ENCODE measurements around the gene ZNF845. TPM values are rescaled to one million over a fixed set of nuclear protein-coding genes. Genes with fewer than 3 reads are reported as not detected.
"Not testable (repeated sequence)": the region's sequence is repeated elsewhere in the genome, so short reads cannot be mapped to it uniquely, and the experiment has no call there.

Gene ZNF845
- total RNA-seq, 1 experiment from 2014 or later: 6.6 TPM

DNA sequence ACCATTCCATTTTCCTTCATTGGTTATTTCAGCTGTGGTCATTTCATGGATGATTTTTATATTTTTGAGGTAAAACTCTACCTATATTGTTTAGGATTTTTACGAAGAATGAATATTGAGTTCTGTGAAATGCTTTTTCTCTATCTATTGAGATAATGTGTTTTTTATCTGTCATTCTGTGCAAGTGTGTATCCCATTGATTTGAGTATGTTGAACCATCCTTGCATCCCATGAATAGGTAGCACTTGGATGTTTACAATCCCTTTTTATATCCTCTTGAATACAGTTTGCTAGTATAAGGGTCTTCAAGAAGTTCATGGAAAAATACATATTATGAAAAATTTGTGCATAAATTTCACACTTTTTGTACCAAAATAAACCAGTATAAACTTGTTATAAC is 22.2 kb downstream of the ZNF845 start:
- Histone ChIP-seq H2AFZ (ENCODE audit: low read length) (no peak overlapping the region), H3F3A (ENCODE audit: low read length, unreplicated experiment) (no peaks in the 10 kb centered on the region), H3K9me3 (ENCODE audit: low read length) (peaks cover 59% of the 10 kb centered on the region), H3K4me2 (ENCODE audit: low read length) (no peak overlapping the region), H3K9ac (ENCODE audit: low read length) (no peak overlapping the region), H3K27ac (ENCODE audit: low read length) (no peak overlapping the region), H3K9me2 (replicated peaks; ENCODE audit: low read length) (no peaks in the 10 kb centered on the region), H3K36me3 (ENCODE audit: low read depth, low read length) (peaks cover 52% of the 10 kb centered on the region), H3K4me3 (ENCODE audit: low read length) (no peak overlapping the region), H3K4me1 (ENCODE audit: insufficient read depth, low read length) (no peaks in the 10 kb centered on the region), H3K79me2 (ENCODE audit: low read length) (no peaks in the 10 kb centered on the region), H4K20me1 (ENCODE audit: low read length) (no peaks in the 10 kb centered on the region), H3K27me3 (ENCODE audit: low read length) (no peaks in the 10 kb centered on the region)
- TF ChIP-seq EZH2phosphoT487 (IDR thresholded peaks at IDR 0.05; ENCODE audit: borderline replicate concordance, low read length) (no peak), EZH2 (IDR thresholded peaks at IDR 0.05; ENCODE audit: low read length, unreplicated experiment) (no peak)
- TF ChIP-seq, protein P1, sequence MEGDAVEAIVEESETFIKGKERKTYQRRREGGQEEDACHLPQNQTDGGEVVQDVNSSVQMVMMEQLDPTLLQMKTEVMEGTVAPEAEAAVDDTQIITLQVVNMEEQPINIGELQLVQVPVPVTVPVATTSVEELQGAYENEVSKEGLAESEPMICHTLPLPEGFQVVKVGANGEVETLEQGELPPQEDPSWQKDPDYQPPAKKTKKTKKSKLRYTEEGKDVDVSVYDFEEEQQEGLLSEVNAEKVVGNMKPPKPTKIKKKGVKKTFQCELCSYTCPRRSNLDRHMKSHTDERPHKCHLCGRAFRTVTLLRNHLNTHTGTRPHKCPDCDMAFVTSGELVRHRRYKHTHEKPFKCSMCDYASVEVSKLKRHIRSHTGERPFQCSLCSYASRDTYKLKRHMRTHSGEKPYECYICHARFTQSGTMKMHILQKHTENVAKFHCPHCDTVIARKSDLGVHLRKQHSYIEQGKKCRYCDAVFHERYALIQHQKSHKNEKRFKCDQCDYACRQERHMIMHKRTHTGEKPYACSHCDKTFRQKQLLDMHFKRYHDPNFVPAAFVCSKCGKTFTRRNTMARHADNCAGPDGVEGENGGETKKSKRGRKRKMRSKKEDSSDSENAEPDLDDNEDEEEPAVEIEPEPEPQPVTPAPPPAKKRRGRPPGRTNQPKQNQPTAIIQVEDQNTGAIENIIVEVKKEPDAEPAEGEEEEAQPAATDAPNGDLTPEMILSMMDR (conservative IDR thresholded peaks at IDR 0.05; ENCODE audit: low read depth, low read length): no peak
- BruUV-seq (replicated peaks): no TSS peak
- intact Hi-C loops (cut with micrococcal nuclease): no loop called here
- ATAC-seq (no peak), DNase-seq (no peak)
- ChIA-PET CTCF (no interaction called here), POLR2A (ENCODE audit: unreplicated experiment) (no interaction called here)

- Histone ChIP-seq H3F3A (ENCODE audit: low read length, unreplicated experiment) (no peaks in the 10 kb centered on the region), H3K27ac (ENCODE audit: low read length) (no peak overlapping the region), H3K9ac (ENCODE audit: low read length) (no peak overlapping the region), H3K36me3 (ENCODE audit: low read depth, low read length) (peaks cover 29% of the 10 kb centered on the region), H3K4me1 (ENCODE audit: insufficient read depth, low read length) (no peaks in the 10 kb centered on the region), H3K4me3 (ENCODE audit: low read length) (no peak overlapping the region), H3K79me2 (ENCODE audit: low read length) (no peaks in the 10 kb centered on the region), H3K9me3 (ENCODE audit: low read length) (peaks cover 40% of the 10 kb centered on the region), H2AFZ (ENCODE audit: low read length) (no peak overlapping the region), H3K9me2 (replicated peaks; ENCODE audit: low read length) (no peaks in the 10 kb centered on the region), H4K20me1 (ENCODE audit: low read length) (no peaks in the 10 kb centered on the region), H3K4me2 (ENCODE audit: low read length) (no peak overlapping the region), H3K27me3 (ENCODE audit: low read length) (no peaks in the 10 kb centered on the region)
- TF ChIP-seq, protein P1 (conservative IDR thresholded peaks at IDR 0.05; ENCODE audit: low read depth, low read length): no peak
- TF ChIP-seq EZH2 (IDR thresholded peaks at IDR 0.05; ENCODE audit: low read length, unreplicated experiment) (no peak), EZH2phosphoT487 (IDR thresholded peaks at IDR 0.05; ENCODE audit: borderline replicate concordance, low read length) (no peak)
- BruUV-seq (replicated peaks): no TSS peak
- intact Hi-C loops (cut with micrococcal nuclease): no loop called here
- POLR2A ChIA-PET (ENCODE audit: unreplicated experiment): interaction anchor here (0.6 kb wide), 1 partner anchor 301 kb away, joined by 7 read pairs; no protein-coding TSS in a partner anchor
- DNase-seq (no peak), ATAC-seq (no peak)
- CTCF ChIA-PET: no interaction called here
These were observed 24.5 kb downstream of the ZNF845 start for GRCh38 chr19:53357821-53358581.

DNA sequence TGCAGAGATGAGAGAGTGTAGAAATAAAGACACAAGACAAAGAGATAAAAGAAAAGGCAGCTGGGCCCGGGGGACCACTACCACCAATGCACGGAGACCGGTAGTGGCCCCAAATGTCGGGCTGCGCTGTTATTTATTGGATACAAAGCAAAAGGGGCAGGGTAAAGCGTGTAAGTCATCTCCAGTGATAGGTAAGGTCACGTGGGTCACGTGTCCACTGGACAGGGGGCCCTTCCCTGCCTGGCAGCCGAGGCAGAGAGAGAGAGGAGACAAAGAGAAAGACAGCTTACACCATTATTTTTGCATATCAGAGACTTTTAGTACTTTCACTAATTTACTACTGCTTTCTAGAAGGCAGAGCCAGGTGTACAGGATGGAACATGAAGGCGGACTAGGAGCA is 26.5 kb downstream of the ZNF845 start:
- H3K27me3 ChIP-seq (ENCODE audit: low read length); DNase-seq; H3K79me2 ChIP-seq (ENCODE audit: low read length); CTCF ChIA-PET; H3K27ac ChIP-seq (ENCODE audit: low read length); BruUV-seq (replicated peaks); H3K4me1 ChIP-seq (ENCODE audit: insufficient read depth, low read length); H3K4me2 ChIP-seq (ENCODE audit: low read length); H3K9ac ChIP-seq (ENCODE audit: low read length); POLR2A ChIA-PET (ENCODE audit: unreplicated experiment); H3K4me3 ChIP-seq (ENCODE audit: low read length); H3K9me2 ChIP-seq (replicated peaks; ENCODE audit: low read length); H3F3A ChIP-seq (ENCODE audit: low read length, unreplicated experiment); H4K20me1 ChIP-seq (ENCODE audit: low read length); intact Hi-C loops (cut with micrococcal nuclease); H2AFZ ChIP-seq (ENCODE audit: low read length); ATAC-seq: not testable (repeated sequence)
- H3K9me3 ChIP-seq (ENCODE audit: low read length): peaks cover 21% of the 10 kb centered on the region; the same call in 1 of the 2 replicates
- H3K36me3 ChIP-seq (ENCODE audit: low read depth, low read length): peaks cover 12% of the 10 kb centered on the region
